Stimulated activated CD8-positive, alpha-beta memory T cell treated with anti-CD3 and anti-CD28 coated beads, Interleukin-7, amount 100 ng/mL, for 24 hours (primary cell): Measurements from ENCODE around the gene LCE2A.
A peak's percentile ranks its signal among the peaks of the same experiment; 100 is the strongest.
"Not testable (repeated sequence)": the region's sequence is repeated elsewhere in the genome, so short reads cannot be mapped to it uniquely, and the experiment has no call there.

Source experiments
- DNase-seq: peaks from one replicate; pipeline ENCODE4 v3.0.0-alpha.2; 2020; ENCODE audit warnings: low read depth

Gene LCE2A, protein sequence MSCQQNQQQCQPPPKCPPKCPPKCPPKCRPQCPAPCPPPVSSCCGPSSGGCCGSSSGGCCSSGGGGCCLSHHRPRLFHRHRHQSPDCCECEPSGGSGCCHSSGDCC

DNA sequence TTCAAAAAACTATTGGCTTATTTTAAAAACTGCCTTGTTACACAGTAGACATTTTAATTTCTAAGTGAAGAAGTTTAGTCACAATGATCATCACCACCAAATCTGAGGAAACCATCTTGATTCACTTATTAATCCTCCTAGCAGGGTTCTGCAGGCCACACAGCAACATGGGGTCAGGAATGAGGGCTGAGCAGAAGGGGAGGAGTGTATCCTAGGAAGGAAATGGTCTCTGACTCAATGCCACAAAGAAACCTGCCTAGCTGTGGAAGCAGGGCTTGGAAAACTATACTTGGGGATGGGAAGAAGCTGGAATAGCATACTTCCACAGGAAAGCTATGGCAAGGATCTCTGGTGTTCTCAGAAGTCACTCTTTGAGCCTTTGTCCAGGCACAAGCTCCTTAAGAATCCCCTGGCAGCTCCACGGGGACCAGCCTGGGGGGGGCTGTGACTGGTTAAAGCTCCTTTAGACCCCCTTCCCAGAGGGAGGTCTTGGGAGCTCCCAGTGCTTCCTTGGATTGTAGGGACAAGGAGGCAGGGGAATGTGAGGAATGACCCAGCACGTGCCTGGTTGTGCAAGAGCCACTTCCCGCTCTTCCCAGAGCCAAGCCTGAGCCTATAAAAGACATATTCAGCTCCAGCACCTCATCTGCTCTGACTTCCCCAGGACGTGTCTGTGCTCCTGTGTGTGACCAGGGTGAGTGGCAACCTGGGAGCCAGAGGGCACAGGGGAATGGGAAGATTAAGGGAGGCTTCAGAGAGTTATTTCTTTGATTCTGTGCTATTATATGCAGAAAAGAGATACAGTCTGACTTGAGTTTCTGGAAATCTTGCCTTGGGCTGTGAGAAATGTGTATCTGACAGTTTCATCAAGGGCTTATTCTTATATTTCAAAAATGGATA, at the start of gene LCE2A:
TSS of gene LCE2A (plus strand) at position 645 of the 900 bp plus-strand sequence. CDS start 557 bp downstream, outside the sequence.
- no peak for DNase-seq

DNA sequence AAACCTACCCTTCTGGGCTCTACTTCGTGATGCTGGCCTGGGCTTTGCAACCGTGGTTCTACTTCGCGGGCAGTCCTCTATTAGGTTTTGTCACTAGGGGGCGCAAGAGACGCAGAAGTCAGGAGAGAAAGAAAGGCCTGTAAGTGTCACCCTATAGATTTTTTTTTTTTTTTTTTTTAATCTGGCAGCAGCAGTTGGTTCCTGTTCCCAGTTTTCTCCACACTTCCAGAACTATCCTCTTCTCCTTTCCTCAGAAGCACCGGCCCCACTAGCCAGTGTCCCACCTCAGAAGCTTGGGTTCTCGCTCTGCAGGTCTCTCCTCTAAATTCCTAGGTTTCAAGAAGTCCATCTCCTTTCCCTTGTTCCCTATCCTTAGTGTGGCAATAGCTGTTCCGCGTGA, 44.0 kb upstream of the LCE2A start:
- peak; percentile 10 for DNase-seq

DNA sequence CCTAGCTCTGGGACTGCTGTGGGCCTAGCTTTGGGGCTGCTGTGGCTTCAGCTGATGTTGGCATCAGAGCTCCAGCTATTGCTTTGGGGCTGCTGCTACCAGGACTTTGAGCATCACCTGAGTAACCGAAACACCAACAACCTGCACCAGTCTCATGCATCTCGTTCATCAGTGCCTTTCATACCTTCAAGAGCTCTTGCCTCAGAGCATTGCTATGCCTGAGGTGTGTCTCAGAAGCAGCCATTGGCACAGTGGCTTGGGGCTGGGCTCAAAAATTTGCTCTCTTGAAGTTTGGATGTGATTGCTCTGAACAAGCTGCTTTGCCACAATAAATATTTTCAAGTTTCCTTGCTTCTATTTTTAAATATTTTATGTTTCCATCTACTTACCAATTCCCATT, 41.7 kb upstream of the LCE2A start:
- DNase-seq: no peak

DNA sequence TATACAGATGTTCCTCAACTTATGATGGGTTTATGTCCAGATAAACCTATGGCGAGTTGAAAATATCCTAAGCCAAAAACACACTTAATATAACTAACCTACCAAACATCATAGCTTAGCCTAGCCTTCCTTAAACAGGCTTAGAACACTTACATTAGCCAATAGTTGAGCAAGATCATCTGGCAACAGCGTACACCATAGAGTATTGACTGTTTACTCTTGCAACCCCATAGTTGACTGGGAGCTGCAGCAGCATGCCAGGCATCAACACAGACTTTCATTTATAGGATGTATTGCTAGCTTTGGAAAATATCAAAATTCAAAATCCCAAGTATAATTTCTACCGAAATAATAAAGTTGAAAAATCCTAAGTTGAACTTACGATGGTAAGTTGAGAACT, 40.5 kb upstream of the LCE2A start:
- no peak for DNase-seq

DNA sequence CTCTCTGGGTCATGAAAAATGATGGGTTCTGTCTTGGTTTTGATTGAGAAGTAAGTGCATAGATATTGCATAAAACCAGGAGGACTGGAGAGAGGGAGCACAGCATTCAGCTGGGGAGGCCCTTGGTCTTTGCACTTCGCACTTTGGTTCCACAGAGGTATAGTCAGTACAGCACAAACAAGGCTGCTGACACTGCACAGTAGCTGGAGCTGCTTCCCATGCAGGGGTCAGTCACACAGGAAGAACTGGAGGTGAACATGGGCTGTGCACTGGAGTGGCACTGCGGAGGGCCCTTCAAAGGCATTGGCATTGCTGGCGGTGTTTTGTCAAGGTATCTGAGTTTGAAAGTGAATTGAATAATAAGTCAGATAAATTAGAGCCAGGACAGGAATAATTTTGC, 39.5 kb upstream of the LCE2A start:
- DNase-seq: no peak

DNA sequence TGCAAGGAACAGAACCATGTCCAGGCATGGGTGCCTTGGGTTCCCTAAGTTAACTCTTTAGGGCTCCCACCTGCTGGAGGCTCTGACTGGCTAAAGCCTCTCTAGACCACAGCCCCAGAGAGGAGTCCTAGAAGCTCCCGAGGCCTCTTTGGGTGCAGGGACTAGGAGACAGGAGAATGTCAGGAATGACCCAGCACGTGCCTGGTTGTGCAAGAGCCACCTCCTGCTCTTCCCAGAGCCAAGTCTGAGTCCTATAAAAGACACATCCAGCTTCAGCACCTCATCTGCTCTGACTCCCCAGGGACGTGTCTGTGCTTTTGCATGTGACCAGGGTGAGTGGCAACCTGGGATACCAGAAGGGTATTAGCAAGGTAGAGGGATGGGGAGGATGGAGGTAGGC, 35.0 kb upstream of the LCE2A start, which contains the start of gene LCE2D:
TSS of gene LCE2D (plus strand) at position 283 of the 400 bp plus-strand sequence. CDS start 726 bp downstream, outside the sequence.
- no peak for DNase-seq

DNA sequence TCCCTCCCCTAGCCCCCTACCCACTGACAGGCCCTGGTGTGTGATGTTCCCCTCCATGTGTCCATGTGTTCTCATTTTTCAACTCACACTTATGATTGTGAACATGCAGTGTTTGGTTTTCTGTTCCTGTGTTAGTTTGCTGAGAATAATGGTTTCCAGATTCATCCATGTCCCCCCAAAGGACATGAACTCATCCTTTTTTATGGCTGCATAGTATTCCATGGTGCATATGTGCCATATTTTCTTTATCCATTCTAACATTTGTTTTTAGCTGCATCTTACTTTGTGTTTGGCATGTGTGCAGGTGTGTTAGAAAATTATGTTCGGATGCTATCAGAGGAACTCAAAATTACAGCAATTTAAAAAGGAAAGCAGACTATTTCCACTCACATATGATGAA, 32.0 kb upstream of the LCE2A start:
- not testable (repeated sequence) for DNase-seq

DNA sequence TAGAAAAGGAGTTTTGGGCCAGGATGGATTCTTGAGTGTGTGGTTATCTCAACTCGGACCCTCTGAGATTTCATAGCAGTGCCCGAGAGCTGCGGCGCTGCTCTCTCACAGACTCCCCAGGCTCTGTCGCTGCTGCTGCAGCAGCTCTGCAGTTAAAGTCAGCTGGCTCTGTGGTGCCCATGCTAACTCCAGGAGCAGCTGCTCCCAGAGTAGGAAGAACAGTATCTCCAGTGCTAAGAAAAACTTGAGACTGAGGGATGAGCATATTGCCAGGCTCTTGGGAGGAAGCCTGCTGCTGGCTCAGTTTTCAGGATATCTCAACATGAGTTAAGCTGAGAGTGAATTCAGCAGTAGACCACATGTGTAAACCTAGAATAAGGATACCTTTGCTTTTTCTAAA, 30.5 kb upstream of the LCE2A start:
- DNase-seq: no peak

DNA sequence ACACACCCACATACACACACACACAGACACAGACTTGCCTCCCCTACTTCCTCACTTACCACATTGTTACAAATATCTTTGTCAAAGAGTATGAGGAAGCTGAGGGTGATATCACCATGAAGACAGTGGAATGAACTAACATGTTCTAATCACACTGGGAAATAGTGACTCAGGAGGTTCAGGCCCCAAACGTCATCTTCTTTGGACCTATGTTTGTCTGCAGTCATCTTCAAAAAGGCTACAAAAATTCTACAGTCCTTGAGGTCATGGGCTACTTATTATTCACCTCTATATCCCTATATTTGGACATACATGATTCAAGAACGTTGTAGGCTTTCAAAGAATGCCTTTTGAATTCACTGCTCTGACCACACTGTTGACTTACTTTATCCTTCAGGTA, 25.1 kb upstream of the LCE2A start:
- DNase-seq: no peak

DNA sequence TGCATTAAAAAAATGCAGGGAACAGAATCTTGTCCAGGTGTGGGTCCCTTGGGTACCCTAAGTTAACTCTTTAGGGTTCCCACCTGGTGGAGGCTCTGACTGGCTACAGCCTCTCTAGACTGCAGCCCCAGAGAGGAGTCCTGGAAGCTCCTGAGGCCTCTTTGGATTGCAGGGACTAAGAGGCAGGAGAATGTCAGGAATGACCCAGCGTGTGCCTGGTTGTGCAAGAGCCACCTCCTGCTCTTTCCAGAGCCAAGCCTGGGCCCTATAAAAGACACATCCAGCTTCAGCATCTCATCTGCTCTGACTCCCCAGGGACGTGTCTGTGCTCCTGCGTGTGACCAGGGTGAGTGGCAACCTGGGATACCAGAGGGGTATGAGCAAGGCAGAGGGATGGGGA, 23.2 kb upstream of the LCE2A start, which contains the start of gene LCE2C:
TSS of gene LCE2C (plus strand) at position 297 of the 400 bp plus-strand sequence. CDS start 737 bp downstream, outside the sequence.
- not testable (repeated sequence) for DNase-seq

DNA sequence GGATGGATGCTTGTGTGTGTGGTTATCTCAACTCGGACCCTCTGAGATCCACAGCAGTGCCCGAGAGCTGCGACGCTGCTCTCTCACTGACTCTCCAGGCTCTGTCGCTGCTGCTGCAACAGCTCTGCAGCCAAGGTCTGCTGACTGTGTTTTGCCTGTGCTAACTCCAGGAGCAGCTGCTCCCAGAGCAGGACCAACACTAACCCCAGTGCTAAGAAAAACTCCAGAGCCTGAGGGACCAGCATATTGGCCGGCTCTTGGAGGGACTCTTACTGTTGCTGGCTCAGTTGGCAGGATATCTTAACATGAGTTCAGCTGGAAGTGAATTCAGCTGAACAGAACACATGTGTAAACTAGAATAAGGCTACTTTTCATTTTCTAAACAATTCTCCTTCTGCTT, 18.7 kb upstream of the LCE2A start:
- DNase-seq: no peak

DNA sequence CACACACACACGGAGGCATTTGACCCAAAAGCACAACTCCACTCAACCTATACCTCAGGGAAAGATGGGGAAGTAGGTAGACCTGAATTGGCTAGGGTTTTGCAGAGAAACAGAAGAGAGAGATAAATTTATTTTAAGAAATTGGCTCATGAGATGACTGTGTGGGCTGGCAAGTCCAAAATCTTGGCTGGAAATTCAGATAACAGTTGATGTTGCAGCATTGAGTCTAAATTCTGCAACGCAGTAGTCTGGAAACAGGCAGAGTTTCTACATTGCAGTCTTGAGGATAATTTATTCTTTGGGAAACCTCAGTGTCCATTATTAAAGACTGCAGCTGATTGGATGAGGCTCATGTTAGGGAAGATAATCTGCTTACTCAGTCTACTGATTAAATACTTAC, 16.5 kb upstream of the LCE2A start:
- no peak for DNase-seq

DNA sequence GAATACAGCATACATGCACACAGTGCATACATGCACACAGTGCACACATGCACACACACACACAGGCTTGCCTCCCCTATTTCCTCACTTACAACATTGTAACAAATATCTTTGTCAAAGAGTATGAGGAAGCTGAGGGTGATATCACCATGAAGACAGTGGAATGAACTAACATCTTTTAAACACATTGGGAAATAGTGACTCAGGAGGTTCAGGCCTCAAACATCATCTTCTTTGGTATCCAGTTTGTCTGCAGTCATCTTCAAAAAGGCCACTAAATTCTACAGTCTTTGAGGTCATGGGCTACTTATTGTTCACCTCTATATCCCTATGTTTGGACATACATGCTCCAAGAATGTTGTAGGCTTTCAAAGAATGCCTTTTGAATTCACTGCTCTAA, 14.3 kb upstream of the LCE2A start:
- no peak for DNase-seq

DNA sequence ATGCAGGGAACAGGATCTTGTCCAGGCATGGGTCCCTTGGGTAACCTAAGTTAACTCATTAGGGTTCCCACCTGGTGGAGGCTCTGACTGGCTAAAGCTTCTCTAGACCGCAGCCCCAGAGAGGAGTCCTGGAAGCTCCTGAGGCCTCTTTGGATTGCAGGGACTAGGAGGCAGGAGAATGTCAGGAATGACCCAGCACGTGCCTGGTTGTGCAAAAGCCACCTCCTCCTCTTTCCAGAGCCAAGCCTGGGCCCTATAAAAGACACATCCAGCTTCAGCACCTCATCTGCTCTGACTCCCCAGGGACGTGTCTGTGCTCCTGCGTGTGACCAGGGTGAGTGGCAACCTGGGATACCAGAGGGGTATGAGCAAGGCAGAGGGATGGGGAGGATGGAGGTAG, 12.3 kb upstream of the LCE2A start, which contains the start of gene LCE2B:
TSS of gene LCE2B (plus strand) at position 301 of the 400 bp plus-strand sequence. CDS start 721 bp downstream, outside the sequence.
- DNase-seq: not testable (repeated sequence)

DNA sequence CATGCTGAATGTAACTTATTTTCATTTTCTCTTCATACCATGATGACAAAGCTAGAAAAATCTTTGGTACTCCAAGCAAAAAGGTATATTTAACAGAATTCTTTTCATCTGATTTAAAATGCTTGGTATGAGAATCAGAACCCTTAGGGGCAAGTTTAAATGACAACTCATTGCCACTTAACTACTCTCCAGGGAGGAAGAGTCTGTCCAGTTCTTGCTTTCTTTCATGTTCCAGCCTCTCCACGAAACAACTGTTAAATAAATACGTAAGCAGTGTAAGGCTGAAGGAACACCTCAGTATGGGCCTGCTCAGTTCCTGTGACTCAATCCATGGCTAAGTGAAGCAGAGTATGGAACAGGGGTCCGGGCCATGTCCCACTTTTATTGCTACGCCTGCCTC, 1.6 kb downstream of the LCE2A start:
- no peak for DNase-seq

DNA sequence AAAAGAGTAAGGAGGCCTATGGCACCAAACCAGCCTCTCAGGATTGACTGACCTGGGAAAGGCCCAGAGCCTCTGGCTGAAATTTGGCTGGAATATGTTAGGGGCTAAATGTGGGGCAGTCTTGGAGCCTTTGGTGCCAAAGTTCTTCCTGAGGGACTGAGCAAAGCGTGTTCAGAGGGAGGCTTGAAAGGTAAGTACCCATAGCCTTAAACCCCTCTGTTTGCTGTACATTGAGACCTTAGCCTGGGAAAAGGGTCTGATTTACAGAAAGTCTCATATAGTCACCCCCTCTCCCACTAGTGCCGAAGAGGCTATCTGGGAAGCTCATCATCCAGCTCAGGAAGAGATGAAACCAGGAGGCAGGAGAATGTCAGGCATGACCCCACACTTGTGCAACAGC, 9.7 kb downstream of the LCE2A start, which contains the start of gene LCE4A:
TSS of gene LCE4A (plus strand) at position 301 of the 400 bp plus-strand sequence. CDS start 916 bp downstream, outside the sequence.
- DNase-seq: no peak

DNA sequence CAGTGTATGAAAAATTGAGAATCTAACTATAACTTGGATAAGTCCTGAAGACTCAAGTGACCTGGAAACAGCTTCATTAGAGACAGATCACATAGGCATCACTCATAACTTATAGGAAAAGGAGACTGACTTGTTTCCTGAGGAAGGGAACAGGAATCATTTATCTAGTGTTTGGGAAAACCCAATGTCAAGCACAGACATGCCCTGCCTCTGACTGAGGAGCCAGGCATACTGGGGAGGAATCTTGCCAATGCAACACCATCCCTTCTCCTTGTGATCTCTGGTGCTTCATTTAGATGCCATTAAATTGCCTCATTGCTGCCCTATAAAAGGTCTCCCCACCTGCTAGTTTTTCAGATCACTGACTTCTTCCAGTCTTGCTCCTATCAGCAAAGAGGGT, 20.1 kb downstream of the LCE2A start:
- no peak for DNase-seq

DNA sequence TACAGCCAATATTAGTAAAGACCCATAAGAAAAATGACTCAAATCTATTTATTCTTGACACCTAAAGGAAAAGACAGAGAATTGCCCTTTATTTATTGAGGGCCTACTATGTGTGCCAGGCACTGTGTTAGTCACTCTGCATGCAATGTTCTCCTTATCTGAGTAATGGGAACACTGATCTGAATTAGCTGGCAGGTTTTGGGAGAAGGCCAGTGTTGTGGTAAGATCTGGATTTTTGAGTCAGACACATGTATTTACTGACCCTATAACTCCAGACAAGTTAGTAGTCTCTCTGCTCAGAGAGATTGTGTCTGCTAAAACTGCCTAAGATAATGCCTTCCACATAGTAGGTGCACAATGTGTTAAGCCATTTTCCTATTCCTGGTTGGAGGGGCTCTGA, 27.1 kb downstream of the LCE2A start:
- DNase-seq: no peak

DNA sequence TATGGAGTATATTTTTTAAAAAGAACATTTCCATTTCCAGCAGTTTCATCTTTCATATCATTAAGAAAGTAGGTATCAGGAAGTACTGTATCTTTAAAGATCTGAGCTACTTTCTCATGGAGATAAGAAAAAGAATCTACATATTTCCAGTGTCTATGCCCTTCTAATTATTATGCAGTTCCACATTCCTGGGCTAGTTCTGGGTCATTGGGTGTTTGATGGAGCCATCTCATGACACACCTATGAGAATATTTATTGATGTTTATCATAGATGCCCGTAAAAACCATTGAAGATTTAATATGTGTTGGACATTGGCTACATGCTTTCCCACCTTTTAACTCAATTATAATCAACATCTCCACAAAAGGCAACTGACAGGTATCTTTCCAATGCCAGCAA, 30.8 kb downstream of the LCE2A start:
- DNase-seq: no peak

DNA sequence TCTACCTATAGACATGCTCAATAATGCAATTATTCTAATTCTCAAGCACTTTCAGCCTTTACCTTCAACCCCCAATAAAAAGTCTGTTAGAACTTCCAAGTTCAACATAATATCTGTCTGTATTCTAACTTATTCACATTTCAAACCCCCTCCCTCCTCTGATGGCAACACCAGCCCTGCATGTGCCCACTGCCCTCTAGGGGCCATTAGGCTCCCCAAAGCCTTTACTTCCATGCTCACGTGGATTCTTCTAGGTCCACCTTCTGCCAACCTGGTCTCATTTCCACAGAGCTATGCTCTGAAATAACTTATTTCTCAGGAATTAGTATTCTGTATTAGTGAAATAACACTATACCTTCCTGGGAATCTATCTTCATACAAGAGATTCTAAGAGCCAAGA, 37.5 kb downstream of the LCE2A start:
- DNase-seq: no peak

DNA sequence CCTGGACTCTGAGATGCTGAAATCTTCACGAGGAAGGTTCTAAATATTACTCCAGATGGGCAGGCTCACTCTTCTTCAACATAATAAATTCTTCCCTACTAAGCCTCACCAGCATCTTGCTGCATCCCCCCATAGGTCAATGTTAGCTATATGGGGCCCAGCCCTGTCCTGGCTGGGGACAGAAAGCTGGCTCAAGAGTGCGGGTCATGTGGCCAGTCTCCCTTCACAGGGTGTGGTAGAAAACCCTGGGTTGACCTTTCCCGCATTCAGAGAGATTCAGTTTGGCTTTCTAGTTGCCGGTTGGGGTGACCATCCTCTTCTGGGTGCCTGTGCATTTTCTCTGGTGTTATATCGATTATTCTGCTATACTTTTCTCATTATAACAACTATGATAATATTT, 39.9 kb downstream of the LCE2A start:
- DNase-seq: no peak

DNA sequence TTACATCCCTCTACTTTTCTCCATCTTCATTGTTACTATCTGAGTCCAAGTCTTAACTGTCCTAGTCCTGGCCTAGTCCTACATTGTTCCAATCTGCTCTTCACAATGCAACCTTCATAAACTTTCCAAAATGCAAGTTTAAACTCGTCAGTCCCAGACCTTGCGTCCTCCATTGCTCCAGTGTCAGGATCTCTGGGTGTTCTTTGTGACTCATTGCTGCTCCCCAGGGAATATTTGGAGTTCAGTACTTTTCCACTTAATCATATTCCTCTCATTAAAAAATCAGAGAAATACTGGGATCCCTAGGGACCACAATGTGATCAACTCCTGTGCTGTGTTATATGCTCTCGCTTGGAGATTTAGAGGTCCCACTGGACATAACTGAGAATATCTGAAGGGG, 41.7 kb downstream of the LCE2A start:
- DNase-seq: no peak

DNA sequence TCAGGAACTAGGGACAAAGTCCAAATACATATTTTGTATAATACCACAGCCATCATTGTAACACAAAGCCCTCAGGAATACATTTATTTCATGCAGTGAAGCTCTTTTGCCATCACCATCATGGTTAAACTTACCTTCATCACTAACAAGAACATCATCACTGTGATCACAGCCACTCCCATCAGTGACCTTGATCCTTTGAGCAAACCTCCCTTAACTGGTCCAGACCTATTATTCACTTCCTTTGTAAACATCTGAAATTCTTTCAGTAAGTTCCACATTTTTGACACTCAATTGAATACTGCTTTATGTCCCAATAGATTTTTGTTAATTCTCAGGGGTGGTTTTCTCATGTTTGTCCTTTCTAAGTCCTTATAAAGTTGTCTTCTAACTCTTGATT, 43.5 kb downstream of the LCE2A start:
- DNase-seq: no peak
